ENCODE results near the gene KIF20A.

KIF20A gene

GRCh38 chr5:138180183-138180782 lies 1.4 kb downstream of the KIF20A start:
- H2AFZ ChIP-seq: no peak overlapping the region
- H3K27ac ChIP-seq: no peak overlapping the region
- H3K4me2 ChIP-seq (ENCODE audit: low read length): no peak overlapping the region
- no peaks in the 10 kb centered on the region for H3K9me3 ChIP-seq (ENCODE audit: control insufficient read depth, low read length)
- no peak overlapping the region for H3K9ac ChIP-seq
- TF ChIP-seq CTCF (IDR thresholded peaks at IDR 0.05): no peak
- H3K79me2 ChIP-seq: peaks cover 11% of the 10 kb centered on the region
- no peaks in the 10 kb centered on the region for H3K36me3 ChIP-seq (ENCODE audit: control insufficient read depth, insufficient read depth, low read length)
- no peaks in the 10 kb centered on the region for H3K4me1 ChIP-seq
- no peak overlapping the region for H3K4me3 ChIP-seq (ENCODE audit: low read depth, low read length)
- H3K27me3 ChIP-seq (ENCODE audit: control insufficient read depth, insufficient read depth, low read length): no peaks in the 10 kb centered on the region

DNA sequence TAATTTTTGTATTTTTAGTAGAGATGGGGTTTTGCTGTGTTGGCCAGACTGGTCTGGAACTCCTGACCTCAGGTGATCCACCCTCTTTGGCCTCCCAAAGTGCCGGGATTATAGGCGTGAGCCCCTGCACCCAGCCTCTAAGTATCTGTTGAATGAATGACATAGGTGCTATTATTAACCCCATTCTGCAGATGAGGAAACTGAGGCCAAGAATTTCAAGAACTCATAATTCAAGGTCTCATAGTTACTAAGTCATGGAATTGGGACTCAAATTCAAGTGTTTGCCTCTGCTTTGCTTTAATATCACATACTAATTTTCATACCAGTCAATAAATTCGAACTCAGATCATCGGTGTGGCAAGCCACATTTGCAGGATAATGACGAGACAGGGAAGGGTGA lies 1.9 kb downstream of the KIF20A start:
- no peak overlapping the region for H3K27ac ChIP-seq
- no peaks in the 10 kb centered on the region for H3K9me3 ChIP-seq (ENCODE audit: control insufficient read depth, low read length)
- H3K79me2 ChIP-seq: peaks cover 11% of the 10 kb centered on the region
- no peaks in the 10 kb centered on the region for H3K27me3 ChIP-seq (ENCODE audit: control insufficient read depth, insufficient read depth, low read length)
- H3K4me1 ChIP-seq: no peaks in the 10 kb centered on the region
- no peak overlapping the region for H3K4me3 ChIP-seq (ENCODE audit: low read depth, low read length)
- no peak overlapping the region for H3K4me2 ChIP-seq (ENCODE audit: low read length)
- H3K9ac ChIP-seq: no peak overlapping the region
- TF ChIP-seq CTCF (IDR thresholded peaks at IDR 0.05): no peak
- H2AFZ ChIP-seq: no peak overlapping the region
- no peaks in the 10 kb centered on the region for H3K36me3 ChIP-seq (ENCODE audit: control insufficient read depth, insufficient read depth, low read length)

DNA sequence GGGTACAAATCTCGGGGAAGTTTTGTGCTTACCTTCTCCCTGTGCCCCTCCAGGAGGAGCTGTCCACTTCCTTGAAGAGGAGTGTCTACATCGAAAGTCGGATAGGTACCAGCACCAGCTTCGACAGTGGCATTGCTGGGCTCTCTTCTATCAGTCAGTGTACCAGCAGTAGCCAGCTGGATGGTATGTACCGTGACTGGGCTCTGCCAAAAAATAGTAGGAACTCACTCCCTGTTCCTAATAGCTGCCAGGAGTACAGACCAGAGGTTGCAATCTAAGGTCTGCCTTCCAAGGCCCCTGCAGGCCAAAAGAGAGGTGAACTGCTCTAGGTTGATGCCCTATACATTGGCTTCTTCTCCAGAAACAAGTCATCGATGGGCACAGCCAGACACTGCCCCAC lies 3.9 kb downstream of the KIF20A start:
- TF ChIP-seq CTCF (IDR thresholded peaks at IDR 0.05): no peak
- Histone ChIP-seq H3K79me2 (no peaks in the 10 kb centered on the region), H3K4me2 (ENCODE audit: low read length) (no peak overlapping the region), H3K36me3 (ENCODE audit: control insufficient read depth, insufficient read depth, low read length) (no peaks in the 10 kb centered on the region), H3K9me3 (ENCODE audit: control insufficient read depth, low read length) (no peaks in the 10 kb centered on the region), H3K4me1 (no peaks in the 10 kb centered on the region), H3K4me3 (ENCODE audit: low read depth, low read length) (no peak overlapping the region), H3K27ac (no peak overlapping the region), H2AFZ (no peak overlapping the region), H3K9ac (no peak overlapping the region), H3K27me3 (ENCODE audit: control insufficient read depth, insufficient read depth, low read length) (no peaks in the 10 kb centered on the region)

DNA sequence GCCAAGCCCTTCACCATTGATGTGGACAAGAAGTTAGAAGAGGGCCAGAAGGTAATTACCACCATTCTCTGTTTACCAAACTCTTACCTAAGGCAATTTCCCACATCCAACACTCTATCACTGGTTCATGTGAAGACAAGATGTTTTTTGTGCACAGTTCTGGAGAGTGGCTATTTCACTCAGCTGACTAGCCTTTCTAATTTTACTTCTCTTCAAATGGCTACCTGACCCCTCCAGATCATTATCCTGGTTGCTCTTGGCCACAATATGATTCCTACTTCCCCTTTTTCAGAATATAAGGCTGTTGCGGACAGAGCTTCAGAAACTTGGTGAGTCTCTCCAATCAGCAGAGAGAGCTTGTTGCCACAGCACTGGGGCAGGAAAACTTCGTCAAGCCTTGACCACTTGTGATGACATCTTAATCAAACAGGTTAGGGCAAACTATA lies 7.1 kb downstream of the KIF20A start:
- no peaks in the 10 kb centered on the region for H3K79me2 ChIP-seq
- no peaks in the 10 kb centered on the region for H3K36me3 ChIP-seq (ENCODE audit: control insufficient read depth, insufficient read depth, low read length)
- H3K9me3 ChIP-seq (ENCODE audit: control insufficient read depth, low read length): no peaks in the 10 kb centered on the region
- no peak overlapping the region for H3K9ac ChIP-seq
- H2AFZ ChIP-seq: no peak overlapping the region
- no peaks in the 10 kb centered on the region for H3K4me1 ChIP-seq
- no peak for TF ChIP-seq CTCF (IDR thresholded peaks at IDR 0.05)
- H3K4me2 ChIP-seq (ENCODE audit: low read length): no peak overlapping the region
- no peak overlapping the region for H3K4me3 ChIP-seq (ENCODE audit: low read depth, low read length)
- H3K27ac ChIP-seq: no peak overlapping the region
- H3K27me3 ChIP-seq (ENCODE audit: control insufficient read depth, insufficient read depth, low read length): no peaks in the 10 kb centered on the region

GRCh38 chr5:138188626-138189025 lies 9.7 kb downstream of the KIF20A start:
- no peak overlapping the region for H3K27ac ChIP-seq
- H3K9me3 ChIP-seq (ENCODE audit: control insufficient read depth, low read length): no peaks in the 10 kb centered on the region
- no peak overlapping the region for H2AFZ ChIP-seq
- no peak overlapping the region for H3K4me2 ChIP-seq (ENCODE audit: low read length)
- no peaks in the 10 kb centered on the region for H3K4me1 ChIP-seq
- H3K79me2 ChIP-seq: no peaks in the 10 kb centered on the region
- no peaks in the 10 kb centered on the region for H3K27me3 ChIP-seq (ENCODE audit: control insufficient read depth, insufficient read depth, low read length)
- TF ChIP-seq CTCF (IDR thresholded peaks at IDR 0.05): no peak
- no peaks in the 10 kb centered on the region for H3K36me3 ChIP-seq (ENCODE audit: control insufficient read depth, insufficient read depth, low read length)
- H3K9ac ChIP-seq: no peak overlapping the region
- no peak overlapping the region for H3K4me3 ChIP-seq (ENCODE audit: low read depth, low read length)

All from parathyroid adenoma (tissue), 2 donors.